Trophoblast cell (in vitro differentiated cells and primary cell): ENCODE data around the gene UPF1.

Experiments
- DNase-seq, 2 donors: peaks; one replicate each; pipeline ENCODE4 v3.0.0-alpha.2; 2016
- H2AFZ ChIP-seq: 2 replicates; pipeline ENCODE4 v1.6.1; 2013; ENCODE audit warnings: low read length, moderate library complexity, mild to moderate bottlenecking; ENCODE audit not compliant: insufficient read depth, poor library complexity
- H2AK5ac ChIP-seq: 2 replicates; pipeline ENCODE4 v1.6.1; 2013; ENCODE audit warnings: mild to moderate bottlenecking, low read length
- H2BK120ac ChIP-seq: 2 replicates; pipeline ENCODE4 v1.6.1; 2013; ENCODE audit warnings: low read length, mild to moderate bottlenecking, moderate library complexity; ENCODE audit not compliant: insufficient read depth, poor library complexity
- H2BK12ac ChIP-seq: 2 replicates; pipeline ENCODE4 v1.6.1; 2013; ENCODE audit warnings: mild to moderate bottlenecking, low read length, moderate library complexity
- H2BK5ac ChIP-seq: 2 replicates; pipeline ENCODE4 v1.6.1; 2013; ENCODE audit warnings: low read length, low read depth, moderate library complexity, mild to moderate bottlenecking; ENCODE audit not compliant: poor library complexity
- H3K14ac ChIP-seq: 2 replicates; pipeline ENCODE4 v1.6.1; 2013; ENCODE audit warnings: mild to moderate bottlenecking, low read length
- H3K18ac ChIP-seq: 2 replicates; pipeline ENCODE4 v1.6.1; 2013; ENCODE audit warnings: mild to moderate bottlenecking, low read length
- H3K23ac ChIP-seq: 2 replicates; pipeline ENCODE4 v1.6.1; 2013; ENCODE audit warnings: low read length
- H3K27ac ChIP-seq: 2 replicates; pipeline ENCODE4 v1.5.1; 2013; ENCODE audit warnings: low read depth, mild to moderate bottlenecking, inconsistent platforms, low read length, moderate library complexity
- H3K27me3 ChIP-seq: 2 replicates; pipeline ENCODE4 v1.6.1; 2013; ENCODE audit warnings: inconsistent platforms, mild to moderate bottlenecking, low read length, moderate library complexity; ENCODE audit not compliant: insufficient read depth
- H3K36me3 ChIP-seq, 2 experiments: 1 replicate in 1 of 2; 2 replicates in 1 of 2; pipeline ENCODE4 v1.6.1; 2013; ENCODE audit warnings: low read length in 2 of 2, mild to moderate bottlenecking in 2 of 2, moderate library complexity in 1 of 2; ENCODE audit not compliant: insufficient read depth in 2 of 2, control insufficient read depth in 1 of 2
- H3K4ac ChIP-seq: 2 replicates; pipeline ENCODE4 v1.6.1; 2013; ENCODE audit warnings: low read depth, mild to moderate bottlenecking, low read length, moderate library complexity
- H3K4me1 ChIP-seq, 2 experiments: 1 replicate in 1 of 2; 2 replicates in 1 of 2; pipeline ENCODE4 v1.6.1; 2013; ENCODE audit warnings: low read length in 2 of 2, mild to moderate bottlenecking in 2 of 2, moderate library complexity in 1 of 2; ENCODE audit not compliant: insufficient read depth in 2 of 2, control insufficient read depth in 1 of 2
- H3K4me2 ChIP-seq: 2 replicates; pipeline ENCODE4 v1.6.1; 2013; ENCODE audit warnings: inconsistent platforms, mild to moderate bottlenecking, low read length, moderate library complexity
- H3K4me3 ChIP-seq: 2 replicates; pipeline ENCODE4 v1.5.1; 2013; ENCODE audit warnings: mild to moderate bottlenecking, low read depth, low read length, inconsistent platforms
- H3K79me1 ChIP-seq: one replicate; pipeline ENCODE4 v1.6.1; 2013; ENCODE audit warnings: low read length
- H3K79me2 ChIP-seq: 2 replicates; pipeline ENCODE4 v1.6.1; 2013; ENCODE audit warnings: low read length, mild to moderate bottlenecking; ENCODE audit not compliant: control insufficient read depth, insufficient read depth, poor library complexity
- H3K9ac ChIP-seq: 2 replicates; pipeline ENCODE4 v1.6.1; 2013; ENCODE audit warnings: mild to moderate bottlenecking, low read length
- H3K9me3 ChIP-seq: 2 replicates; pipeline ENCODE4 v1.6.1; 2013; ENCODE audit warnings: low read depth, mild to moderate bottlenecking, control low read depth, inconsistent platforms, low read length; ENCODE audit not compliant: insufficient read depth
- H4K12ac ChIP-seq: 2 replicates; pipeline ENCODE4 v1.6.1; 2013; ENCODE audit warnings: low read depth, mild to moderate bottlenecking, low read length, moderate library complexity
- H4K8ac ChIP-seq: 2 replicates; pipeline ENCODE4 v1.6.1; 2013; ENCODE audit warnings: low read depth, mild to moderate bottlenecking, low read length, moderate library complexity
- H4K91ac ChIP-seq: one replicate; pipeline ENCODE4 v1.6.1; 2013; ENCODE audit warnings: low read depth, mild to moderate bottlenecking, low read length, moderate library complexity
- WGBS: extraction: QIAGEN DNeasy Blood & Tissue Kit; methylation state at CpG from one replicate; pipeline ENCODE4 v1.1.7; 2013; ENCODE audit warnings: missing lambda C conversion rate; ENCODE audit not compliant: insufficient read length, insufficient coverage; ENCODE audit errors: extremely low coverage; 5-methylcytosine and 5-hydroxymethylcytosine counted together

Gene UPF1

DNA sequence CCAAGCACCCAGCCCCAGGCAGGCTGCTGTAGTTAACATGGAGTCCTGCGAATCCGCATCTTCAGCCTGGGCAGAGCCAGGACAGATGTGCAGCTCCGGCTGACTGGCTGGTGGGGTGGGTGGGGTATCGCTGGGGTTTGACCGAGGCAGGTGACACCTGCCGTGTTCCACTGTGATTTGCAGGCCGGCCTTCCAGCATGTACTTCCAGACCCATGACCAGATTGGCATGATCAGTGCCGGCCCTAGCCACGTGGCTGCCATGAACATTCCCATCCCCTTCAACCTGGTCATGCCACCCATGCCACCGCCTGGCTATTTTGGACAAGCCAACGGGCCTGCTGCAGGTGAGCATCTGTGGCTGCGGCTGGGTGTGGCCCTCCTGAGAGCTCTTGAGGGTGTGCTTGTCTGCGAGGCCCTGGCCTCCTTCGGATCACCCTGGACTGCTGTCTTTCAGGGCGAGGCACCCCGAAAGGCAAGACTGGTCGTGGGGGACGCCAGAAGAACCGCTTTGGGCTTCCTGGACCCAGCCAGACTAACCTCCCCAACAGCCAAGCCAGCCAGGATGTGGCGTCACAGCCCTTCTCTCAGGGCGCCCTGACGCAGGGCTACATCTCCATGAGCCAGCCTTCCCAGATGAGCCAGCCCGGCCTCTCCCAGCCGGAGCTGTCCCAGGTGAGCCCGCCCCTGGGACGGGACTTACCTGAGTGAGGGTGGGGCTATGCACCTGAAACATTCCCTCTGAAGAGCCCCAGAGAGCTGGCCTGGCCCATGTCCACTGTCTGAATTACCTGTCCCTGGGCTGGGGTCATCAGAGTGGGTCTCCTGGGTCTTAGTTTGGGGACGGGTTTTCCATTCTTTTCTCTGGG, 33.6 kb downstream of the UPF1 start:
- no peak overlapping the region for H3K4me2 ChIP-seq
- no peaks in the 10 kb centered on the region for H3K79me1 ChIP-seq
- no peaks in the 10 kb centered on the region for H3K4me1 ChIP-seq
- no peak overlapping the region for H3K9ac ChIP-seq
- DNase-seq, result peak in 1 of 2 donors; percentile 21
- H3K18ac ChIP-seq, result no peak overlapping the region
- no peak overlapping the region for H3K27ac ChIP-seq
- peaks cover 80 to 84% of the 10 kb centered on the region in 2 experiments for H3K36me3 ChIP-seq
- peaks cover 5% of the 10 kb centered on the region for H3K9me3 ChIP-seq
- H3K27me3 ChIP-seq, result no peaks in the 10 kb centered on the region
- no peak overlapping the region for H3K4ac ChIP-seq
- H4K8ac ChIP-seq, result no peak overlapping the region
- no peak overlapping the region for H4K12ac ChIP-seq
- no peak overlapping the region for H3K4me3 ChIP-seq
- no peak overlapping the region for H4K91ac ChIP-seq
- H2AFZ ChIP-seq, result no peak overlapping the region
- no peak overlapping the region for H3K14ac ChIP-seq
- no peak overlapping the region for H2BK120ac ChIP-seq
- no CpG with 5 or more reads among the region's 27 CpGs for WGBS
- H2BK5ac ChIP-seq, result no peak overlapping the region
- H3K79me2 ChIP-seq, result no peaks in the 10 kb centered on the region
- H2BK12ac ChIP-seq, result no peak overlapping the region
- no peak overlapping the region for H2AK5ac ChIP-seq
- no peak overlapping the region for H3K23ac ChIP-seq

DNA sequence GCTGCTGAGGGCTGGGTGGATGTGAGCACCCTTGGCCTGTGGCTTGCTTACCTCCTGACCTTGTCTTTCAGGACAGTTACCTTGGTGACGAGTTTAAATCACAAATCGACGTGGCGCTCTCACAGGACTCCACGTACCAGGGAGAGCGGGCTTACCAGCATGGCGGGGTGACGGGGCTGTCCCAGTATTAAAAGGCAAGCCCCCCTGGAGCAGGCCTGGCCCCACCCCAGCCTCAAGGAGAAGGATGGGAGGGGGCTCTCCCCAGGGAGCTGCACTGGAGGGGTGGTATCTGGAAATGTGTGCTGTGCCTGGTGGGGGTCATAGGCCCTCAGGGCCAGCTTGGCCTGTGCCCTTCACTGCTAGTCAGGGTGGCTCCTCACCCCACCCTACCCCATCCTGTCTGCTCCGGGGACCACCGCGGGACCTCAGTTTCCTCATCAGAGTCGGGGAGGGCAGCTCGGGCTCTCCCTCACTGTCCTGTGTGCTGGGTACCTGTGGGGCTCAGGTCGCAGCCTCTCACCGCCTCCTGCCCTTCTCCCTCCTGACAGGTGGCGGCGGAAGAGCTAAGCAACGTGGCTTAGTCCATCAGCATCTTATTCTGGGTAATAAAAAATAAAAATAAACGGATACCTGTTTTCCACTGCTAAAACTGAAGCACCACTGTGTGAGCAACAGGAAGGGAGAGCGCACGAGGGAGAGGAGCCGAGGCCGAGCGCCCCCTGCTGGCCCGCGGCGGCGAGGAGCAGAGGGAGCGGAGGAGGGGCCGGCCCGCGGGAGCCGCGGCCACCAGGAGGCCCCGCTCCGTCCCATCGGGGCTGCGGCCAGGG, 34.4 kb downstream of the UPF1 start:
- Histone ChIP-seq H3K27ac (no peak overlapping the region), H4K12ac (no peak overlapping the region), H2BK12ac (no peak overlapping the region), H3K79me2 (no peaks in the 10 kb centered on the region), H2BK5ac (no peak overlapping the region), H3K27me3 (no peaks in the 10 kb centered on the region), H3K4me3 (no peak overlapping the region), H3K4me1 (no peaks in the 10 kb centered on the region), H2BK120ac (no peak overlapping the region), H3K9ac (no peak overlapping the region), H3K18ac (no peak overlapping the region), H3K23ac (no peak overlapping the region), H2AFZ (no peak overlapping the region), H4K8ac (no peak overlapping the region), H3K14ac (no peak overlapping the region), H3K4ac (no peak overlapping the region), H3K79me1 (no peaks in the 10 kb centered on the region), H3K4me2 (no peak overlapping the region), H3K9me3 (peaks cover 5% of the 10 kb centered on the region), H4K91ac (no peak overlapping the region), H3K36me3 (peaks cover 71 to 75% of the 10 kb centered on the region in 2 experiments), H2AK5ac (no peak overlapping the region)
- DNase-seq, result peak; percentile 41 to 77
- WGBS, result no CpG with 5 or more reads among the region's 38 CpGs

DNA sequence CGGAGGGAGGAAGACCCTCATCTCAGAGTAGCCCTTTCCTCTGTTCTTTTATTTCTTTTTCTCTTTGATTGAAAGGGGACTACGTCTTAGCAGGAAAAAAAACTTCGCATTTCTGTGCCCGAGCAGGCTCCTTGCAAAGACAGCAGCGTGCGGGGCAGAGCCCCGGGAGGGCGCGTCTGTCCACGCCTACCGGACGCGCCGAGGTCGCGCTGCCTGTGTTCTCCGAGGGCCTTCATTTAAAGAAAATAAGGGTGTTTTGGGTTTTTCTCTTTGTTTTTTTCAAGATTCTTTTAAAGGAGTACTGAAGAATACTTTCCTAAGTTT, 35.0 kb downstream of the UPF1 start:
- H3K36me3 ChIP-seq, result peaks cover 65 to 69% of the 10 kb centered on the region in 2 experiments
- H2AK5ac ChIP-seq, result no peak overlapping the region
- H4K8ac ChIP-seq, result no peak overlapping the region
- no peak overlapping the region for H2BK5ac ChIP-seq
- no peak overlapping the region for H3K23ac ChIP-seq
- no peak for DNase-seq
- no peak overlapping the region for H3K27ac ChIP-seq
- no peak overlapping the region for H3K4ac ChIP-seq
- H2BK120ac ChIP-seq, result no peak overlapping the region
- no peak overlapping the region for H2AFZ ChIP-seq
- H4K91ac ChIP-seq, result no peak overlapping the region
- H3K14ac ChIP-seq, result no peak overlapping the region
- H4K12ac ChIP-seq, result no peak overlapping the region
- H3K27me3 ChIP-seq, result no peaks in the 10 kb centered on the region
- no peak overlapping the region for H3K4me2 ChIP-seq
- no peaks in the 10 kb centered on the region for H3K79me2 ChIP-seq
- no peak overlapping the region for H3K9ac ChIP-seq
- peaks cover 5% of the 10 kb centered on the region for H3K9me3 ChIP-seq
- no peak overlapping the region for H3K18ac ChIP-seq
- no peak overlapping the region for H3K4me3 ChIP-seq
- H3K4me1 ChIP-seq, result no peaks in the 10 kb centered on the region
- no peak overlapping the region for H2BK12ac ChIP-seq
- H3K79me1 ChIP-seq, result no peaks in the 10 kb centered on the region
- no CpG with 5 or more reads among the region's 17 CpGs for WGBS

DNA sequence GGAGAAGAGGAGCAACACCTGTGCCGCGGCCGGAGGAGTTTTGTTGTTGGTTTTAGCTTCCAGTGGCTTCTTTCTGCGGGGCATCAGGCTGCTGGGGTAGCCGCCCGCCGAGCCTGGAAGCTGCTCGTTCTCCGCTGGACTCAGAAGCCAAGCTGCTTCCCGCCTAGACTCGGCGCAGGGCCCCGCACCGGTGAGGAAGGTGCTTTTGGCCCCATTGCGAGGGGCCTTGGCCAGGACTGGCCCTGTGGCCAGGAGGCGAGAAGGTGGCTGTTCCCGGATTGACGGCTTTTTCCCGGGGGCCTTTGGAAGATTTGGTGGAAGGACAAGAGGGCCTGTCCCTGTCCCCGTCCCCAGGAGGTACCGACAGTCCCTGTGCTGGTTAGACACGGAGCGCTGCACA, 35.4 kb downstream of the UPF1 start:
- H4K12ac ChIP-seq, result no peak overlapping the region
- no peak overlapping the region for H2AFZ ChIP-seq
- no peak overlapping the region for H3K4me3 ChIP-seq

More for the DNA sequence above, 35.4 kb downstream of the UPF1 start:
- Histone ChIP-seq H3K4ac (no peak overlapping the region), H3K14ac (no peak overlapping the region), H3K4me1 (no peaks in the 10 kb centered on the region), H2BK120ac (no peak overlapping the region), H3K27ac (no peak overlapping the region), H3K9ac (no peak overlapping the region), H3K36me3 (peaks cover 61 to 65% of the 10 kb centered on the region in 2 experiments), H3K23ac (no peak overlapping the region), H3K18ac (peak overlapping the region; percentile 50), H3K4me2 (no peak overlapping the region), H3K27me3 (no peaks in the 10 kb centered on the region), H3K9me3 (peaks cover 5% of the 10 kb centered on the region), H2BK5ac (no peak overlapping the region), H4K8ac (no peak overlapping the region), H3K79me2 (no peaks in the 10 kb centered on the region), H2AK5ac (no peak overlapping the region), H4K91ac (no peak overlapping the region), H3K79me1 (no peaks in the 10 kb centered on the region), H2BK12ac (no peak overlapping the region)
- no CpG with 5 or more reads among the region's 23 CpGs for WGBS
- no peak for DNase-seq
